ENCODE data around the gene MET. TPM values are rescaled to one million over a fixed set of nuclear protein-coding genes. Genes with fewer than 3 reads are reported as not detected.

Gene MET
- total and polyA plus RNA-seq, 2 of the 13 experiments (the other 11 are each of a cell fraction or from before 2014, with no cell fraction given): 21.8 to 31.5 TPM

- TF ChIP-seq ZNF546 (CRISPR knock-in tag; conservative IDR thresholded peaks at IDR 0.05): no peak
- TF ChIP-seq, protein P1, sequence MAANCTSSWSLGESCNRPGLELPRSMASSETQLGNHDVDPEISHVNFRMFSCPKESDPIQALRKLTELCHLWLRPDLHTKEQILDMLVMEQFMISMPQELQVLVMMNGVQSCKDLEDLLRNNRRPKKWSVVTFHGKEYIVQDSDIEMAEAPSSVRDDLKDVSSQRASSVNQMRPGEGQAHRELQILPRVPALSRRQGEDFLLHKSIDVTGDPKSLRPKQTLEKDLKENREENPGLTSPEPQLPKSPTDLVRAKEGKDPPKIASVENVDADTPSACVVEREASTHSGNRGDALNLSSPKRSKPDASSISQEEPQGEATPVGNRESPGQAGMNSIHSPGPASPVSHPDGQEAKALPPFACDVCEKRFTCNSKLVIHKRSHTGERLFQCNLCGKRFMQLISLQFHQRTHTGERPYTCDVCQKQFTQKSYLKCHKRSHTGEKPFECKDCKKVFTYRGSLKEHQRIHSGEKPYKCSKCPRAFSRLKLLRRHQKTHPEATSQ (CRISPR knock-in tag; IDR thresholded peaks at IDR 0.05; ENCODE audit: borderline replicate concordance): no peak
- peak; percentile 88 for TF ChIP-seq MIXL1 (CRISPR knock-in tag; IDR thresholded peaks at IDR 0.05)
- TF ChIP-seq RAD51 (IDR thresholded peaks at IDR 0.05; ENCODE audit: borderline replicate concordance): no peak
- TF ChIP-seq KMT2A (CRISPR knock-in tag; IDR thresholded peaks at IDR 0.05): no peak
- no peak for TF ChIP-seq ZNF451 (CRISPR knock-in tag; IDR thresholded peaks at IDR 0.05)
- no peak; the same call in 1 of the 2 replicates for TF ChIP-seq SMYD3 (CRISPR knock-in tag; IDR thresholded peaks at IDR 0.05)
- TF ChIP-seq, protein P2, sequence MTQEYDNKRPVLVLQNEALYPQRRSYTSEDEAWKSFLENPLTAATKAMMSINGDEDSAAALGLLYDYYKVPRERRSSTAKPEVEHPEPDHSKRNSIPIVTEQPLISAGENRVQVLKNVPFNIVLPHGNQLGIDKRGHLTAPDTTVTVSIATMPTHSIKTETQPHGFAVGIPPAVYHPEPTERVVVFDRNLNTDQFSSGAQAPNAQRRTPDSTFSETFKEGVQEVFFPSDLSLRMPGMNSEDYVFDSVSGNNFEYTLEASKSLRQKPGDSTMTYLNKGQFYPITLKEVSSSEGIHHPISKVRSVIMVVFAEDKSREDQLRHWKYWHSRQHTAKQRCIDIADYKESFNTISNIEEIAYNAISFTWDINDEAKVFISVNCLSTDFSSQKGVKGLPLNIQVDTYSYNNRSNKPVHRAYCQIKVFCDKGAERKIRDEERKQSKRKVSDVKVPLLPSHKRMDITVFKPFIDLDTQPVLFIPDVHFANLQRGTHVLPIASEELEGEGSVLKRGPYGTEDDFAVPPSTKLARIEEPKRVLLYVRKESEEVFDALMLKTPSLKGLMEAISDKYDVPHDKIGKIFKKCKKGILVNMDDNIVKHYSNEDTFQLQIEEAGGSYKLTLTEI (CRISPR knock-in tag; conservative IDR thresholded peaks at IDR 0.05): no peak
- no peak for TF ChIP-seq ELF1 (CRISPR knock-in tag; IDR thresholded peaks at IDR 0.05)
- no peak for TF ChIP-seq ZNF776 (CRISPR knock-in tag; IDR thresholded peaks at IDR 0.05)
- TF ChIP-seq, protein P3, sequence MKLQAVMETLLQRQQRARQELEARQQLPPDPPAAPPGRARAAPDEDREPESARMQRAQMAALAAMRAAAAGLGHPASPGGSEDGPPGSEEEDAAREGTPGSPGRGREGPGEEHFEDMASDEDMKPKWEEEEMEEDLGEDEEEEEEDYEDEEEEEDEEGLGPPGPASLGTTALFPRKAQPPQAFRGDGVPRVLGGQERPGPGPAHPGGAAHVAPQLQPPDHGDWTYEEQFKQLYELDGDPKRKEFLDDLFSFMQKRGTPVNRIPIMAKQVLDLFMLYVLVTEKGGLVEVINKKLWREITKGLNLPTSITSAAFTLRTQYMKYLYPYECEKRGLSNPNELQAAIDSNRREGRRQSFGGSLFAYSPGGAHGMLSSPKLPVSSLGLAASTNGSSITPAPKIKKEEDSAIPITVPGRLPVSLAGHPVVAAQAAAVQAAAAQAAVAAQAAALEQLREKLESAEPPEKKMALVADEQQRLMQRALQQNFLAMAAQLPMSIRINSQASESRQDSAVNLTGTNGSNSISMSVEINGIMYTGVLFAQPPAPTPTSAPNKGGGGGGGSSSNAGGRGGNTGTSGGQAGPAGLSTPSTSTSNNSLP (IDR thresholded peaks at IDR 0.05; ENCODE audit: low read depth, low read length): peak; percentile 78
- no peak for TF ChIP-seq CHD2 (IDR thresholded peaks at IDR 0.05; ENCODE audit: low read depth, low read length)
- peak; percentile 27 for TF ChIP-seq ZNF124 (CRISPR knock-in tag; IDR thresholded peaks at IDR 0.05)
- TF ChIP-seq, protein P4, sequence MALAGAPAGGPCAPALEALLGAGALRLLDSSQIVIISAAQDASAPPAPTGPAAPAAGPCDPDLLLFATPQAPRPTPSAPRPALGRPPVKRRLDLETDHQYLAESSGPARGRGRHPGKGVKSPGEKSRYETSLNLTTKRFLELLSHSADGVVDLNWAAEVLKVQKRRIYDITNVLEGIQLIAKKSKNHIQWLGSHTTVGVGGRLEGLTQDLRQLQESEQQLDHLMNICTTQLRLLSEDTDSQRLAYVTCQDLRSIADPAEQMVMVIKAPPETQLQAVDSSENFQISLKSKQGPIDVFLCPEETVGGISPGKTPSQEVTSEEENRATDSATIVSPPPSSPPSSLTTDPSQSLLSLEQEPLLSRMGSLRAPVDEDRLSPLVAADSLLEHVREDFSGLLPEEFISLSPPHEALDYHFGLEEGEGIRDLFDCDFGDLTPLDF (CRISPR knock-in tag; IDR thresholded peaks at IDR 0.05): no peak; the same call in 1 of the 2 replicates
- TF ChIP-seq YEATS4 (CRISPR knock-in tag; IDR thresholded peaks at IDR 0.05; ENCODE audit: borderline replicate concordance): peak; percentile 53
- TF ChIP-seq, protein P5, sequence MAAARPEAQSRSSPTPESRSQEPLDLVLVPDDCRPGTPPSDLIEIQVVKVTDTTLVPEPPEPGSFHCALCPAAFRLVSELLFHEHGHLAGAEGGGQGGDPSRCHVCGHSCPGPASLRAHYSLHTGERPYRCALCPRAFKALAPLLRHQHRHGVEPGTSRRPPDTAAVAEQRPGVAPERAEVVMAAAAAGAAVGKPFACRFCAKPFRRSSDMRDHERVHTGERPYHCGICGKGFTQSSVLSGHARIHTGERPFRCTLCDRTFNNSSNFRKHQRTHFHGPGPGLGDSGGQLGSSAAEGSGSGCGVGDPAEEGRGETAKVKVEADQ (CRISPR knock-in tag; IDR thresholded peaks at IDR 0.05; ENCODE audit: borderline replicate concordance): no peak
- no peak for TF ChIP-seq ZNF17 (CRISPR knock-in tag; IDR thresholded peaks at IDR 0.05)
- TF ChIP-seq ZNF777 (CRISPR knock-in tag; IDR thresholded peaks at IDR 0.05): no peak
- TF ChIP-seq MAF1 (CRISPR knock-in tag; IDR thresholded peaks at IDR 0.05; ENCODE audit: borderline replicate concordance): no peak
- TF ChIP-seq ZNF772 (CRISPR knock-in tag; IDR thresholded peaks at IDR 0.05): no peak
- TF ChIP-seq KDM1A (CRISPR knock-in tag; IDR thresholded peaks at IDR 0.05): 0 out of 2 replicates have a peak, but pooled peaks have one; percentile 16
- TF ChIP-seq ZNF761 (CRISPR knock-in tag; conservative IDR thresholded peaks at IDR 0.05): peak; percentile 80; the same call in 1 of the 2 replicates
- no peak for TF ChIP-seq ZNF292 (CRISPR knock-in tag; IDR thresholded peaks at IDR 0.05; ENCODE audit: borderline replicate concordance, low read depth)
- TF ChIP-seq SMARCC2 (IDR thresholded peaks at IDR 0.05): peak; percentile 39; the same call in 1 of the 2 replicates
Measured at GRCh38 chr7:116810267-116811116, 138.5 kb downstream of the MET start (continued).

Measured in HepG2 (cell line).